IMR-90 (cell line): Measurements from ENCODE around the gene C3. TPM values are rescaled to one million over a fixed set of nuclear protein-coding genes. Genes with fewer than 3 reads are reported as not detected.

ENCODE experiments used
- ATAC-seq: fragments of 200-7000 bp; cut with Tn5 transposase; 2 replicates; pipeline ENCODE4 v1.9.1; 2020; ENCODE audit warnings: low read depth, mild to moderate bottlenecking, moderate library complexity
- BruUV-seq: library from RNA; stranded (reverse); fragments of 400-500 nt; replicated peaks from 2 replicates; lab custom pipeline; 2021; lab: Mats Ljungman, UMichigan
- CTCF ChIA-PET: fragments of 300-600 bp; formaldehyde crosslinking; extraction: SDS; loops from one replicate; lab custom pipeline; 2021; ENCODE audit warnings: antibody characterized with exemption; lab: Yijun Ruan, JAX
- POLR2A ChIA-PET: fragments of 300-600 bp; sonication (Branson Sonifier 250); formaldehyde crosslinking; loops from one replicate; lab custom pipeline; 2022; ENCODE audit warnings: antibody characterized with exemption; ENCODE audit not compliant: unreplicated experiment; lab: Charles Lee
- DNase-seq: peaks from one replicate; pipeline ENCODE4 v3.0.0; 2013
- H2AFZ ChIP-seq: replicated peaks from 2 replicates; pipeline ENCODE3; 2013; ENCODE audit warnings: low read length, mild to moderate bottlenecking; ENCODE audit not compliant: poor library complexity
- H2AK5ac ChIP-seq: 2 replicates; pipeline ENCODE4 v1.6.1; 2013; ENCODE audit warnings: low read depth, low read length, inconsistent platforms
- H2AK9ac ChIP-seq: replicated peaks from 2 replicates; pipeline ENCODE3; 2013; ENCODE audit warnings: mild to moderate bottlenecking, low read depth, low read length, moderate library complexity; ENCODE audit not compliant: poor library complexity
- H2BK120ac ChIP-seq: 2 replicates; pipeline ENCODE4 v1.6.1; 2013; ENCODE audit warnings: low read depth, low read length, inconsistent platforms
- H2BK15ac ChIP-seq: 3 replicates; pipeline ENCODE4 v1.6.1; 2013; ENCODE audit warnings: low read depth, low read length, inconsistent platforms
- H2BK20ac ChIP-seq: 2 replicates; pipeline ENCODE4 v1.6.1; 2013; ENCODE audit warnings: low read depth, mild to moderate bottlenecking, inconsistent platforms, low read length, moderate library complexity
- H2BK5ac ChIP-seq: 2 replicates; pipeline ENCODE4 v1.6.1; 2013; ENCODE audit warnings: mild to moderate bottlenecking, low read depth, low read length, inconsistent platforms; ENCODE audit not compliant: poor library complexity, severe bottlenecking
- H3K14ac ChIP-seq: replicated peaks from 2 replicates; pipeline ENCODE4 v1.6.1; 2013; ENCODE audit warnings: low read depth, low read length, inconsistent platforms
- H3K18ac ChIP-seq: 2 replicates; pipeline ENCODE4 v1.6.1; 2013; ENCODE audit warnings: low read depth, low read length, control low read depth
- H3K23ac ChIP-seq: 2 replicates; pipeline ENCODE4 v1.6.1; 2013; ENCODE audit warnings: low read depth, low read length, inconsistent platforms
- H3K27ac ChIP-seq: 2 replicates; pipeline ENCODE4 v1.5.1; 2013; ENCODE audit warnings: mild to moderate bottlenecking, control low read depth, low read length; ENCODE audit not compliant: insufficient read depth
- H3K27me3 ChIP-seq: 2 replicates; pipeline ENCODE4 v1.6.1; 2013; ENCODE audit warnings: low read length; ENCODE audit not compliant: control insufficient read depth, insufficient read depth
- H3K36me3 ChIP-seq: 2 replicates; pipeline ENCODE4 v1.6.1; 2013; ENCODE audit warnings: low read length, mixed read lengths; ENCODE audit not compliant: control insufficient read depth, insufficient read depth
- H3K4ac ChIP-seq: 2 replicates; pipeline ENCODE4 v1.6.1; 2013; ENCODE audit warnings: low read depth, low read length, inconsistent platforms
- H3K4me1 ChIP-seq: 2 replicates; pipeline ENCODE4 v1.6.1; 2013; ENCODE audit warnings: low read length, mixed read lengths; ENCODE audit not compliant: control insufficient read depth, insufficient read depth
- H3K4me2 ChIP-seq: 2 replicates; pipeline ENCODE4 v1.6.1; 2013; ENCODE audit warnings: low read depth, mild to moderate bottlenecking, control low read depth, low read length, moderate library complexity
- H3K4me3 ChIP-seq: 2 replicates; pipeline ENCODE4 v1.5.1; 2013; ENCODE audit warnings: low read depth, mild to moderate bottlenecking, control low read depth, low read length, moderate library complexity; ENCODE audit not compliant: insufficient read depth
- H3K56ac ChIP-seq: 2 replicates; pipeline ENCODE4 v1.6.1; 2013; ENCODE audit warnings: low read length, inconsistent platforms; ENCODE audit not compliant: insufficient read depth; ENCODE audit errors: extremely low read depth
- H3K79me1 ChIP-seq, 2 experiments: 2 replicates each; pipeline ENCODE4 v1.6.1; 2013; ENCODE audit warnings: low read length in 2 of 2, inconsistent platforms in 1 of 2, low read depth in 1 of 2
- H3K9ac ChIP-seq: 2 replicates; pipeline ENCODE4 v1.6.1; 2013; ENCODE audit warnings: low read depth, low read length, control low read depth
- H3K9me1 ChIP-seq: 2 replicates; pipeline ENCODE4 v1.6.1; 2013; ENCODE audit warnings: low read length, inconsistent platforms; ENCODE audit not compliant: insufficient read depth
- H3K9me3 ChIP-seq: 2 replicates; pipeline ENCODE4 v1.6.1; 2013; ENCODE audit warnings: low read length; ENCODE audit not compliant: control insufficient read depth, insufficient read depth
- H4K20me1 ChIP-seq: 2 replicates; pipeline ENCODE4 v1.6.1; 2013; ENCODE audit warnings: low read length, inconsistent platforms; ENCODE audit not compliant: insufficient read depth
- H4K5ac ChIP-seq: 2 replicates; pipeline ENCODE4 v1.6.1; 2013; ENCODE audit warnings: mild to moderate bottlenecking, low read depth, low read length, control low read depth
- H4K8ac ChIP-seq, 2 experiments: 2 replicates each; pipeline ENCODE4 v1.6.1; 2013; ENCODE audit warnings: low read depth in 2 of 2, low read length in 2 of 2, control low read depth in 1 of 2, inconsistent platforms in 1 of 2
- H4K91ac ChIP-seq: 2 replicates; pipeline ENCODE4 v1.6.1; 2013; ENCODE audit warnings: low read depth, low read length, inconsistent platforms; ENCODE audit not compliant: insufficient read depth
- BHLHE40 ChIP-seq: fragments of 150-350 bp; IDR thresholded peaks from 2 replicates; pipeline ENCODE4 v1.6.1; 2016; ENCODE audit warnings: mild to moderate bottlenecking, low read depth, low read length
- CEBPB ChIP-seq: IDR thresholded peaks from 2 replicates; pipeline ENCODE4 v1.6.1; 2012; ENCODE audit warnings: low read depth, low read length, improper control_type of control experiment
- CHD1 ChIP-seq: IDR thresholded peaks from 2 replicates; pipeline ENCODE4 v1.6.1; 2012; ENCODE audit warnings: low read depth, low read length, improper control_type of control experiment
- CTCF ChIP-seq: conservative IDR thresholded peaks from 2 replicates; pipeline ENCODE4 v1.5.1; 2012; ENCODE audit warnings: mild to moderate bottlenecking, low read depth, low read length, improper control_type of control experiment
- FOS ChIP-seq: fragments of 150-350 bp; IDR thresholded peaks from 2 replicates; pipeline ENCODE4 v1.6.1; 2016; ENCODE audit warnings: low read depth, low read length
- MAFK ChIP-seq: IDR thresholded peaks from 2 replicates; pipeline ENCODE4 v1.6.1; 2012; ENCODE audit warnings: low read depth, low read length, improper control_type of control experiment
- MAZ ChIP-seq: IDR thresholded peaks from 2 replicates; pipeline ENCODE4 v1.6.1; 2012; ENCODE audit warnings: low read depth, mild to moderate bottlenecking, low read length, improper control_type of control experiment, moderate library complexity, borderline replicate concordance
- MXI1 ChIP-seq: IDR thresholded peaks from 2 replicates; pipeline ENCODE4 v1.6.1; 2012; ENCODE audit warnings: low read depth, mild to moderate bottlenecking, low read length, moderate library complexity, borderline replicate concordance
- NFE2L2 ChIP-seq: fragments of 150-350 bp; IDR thresholded peaks from 2 replicates; pipeline ENCODE4 v1.6.1; 2016; ENCODE audit warnings: low read depth, mild to moderate bottlenecking, low read length
- POLR2A ChIP-seq: IDR thresholded peaks from 2 replicates; pipeline ENCODE4 v1.6.1; 2012; ENCODE audit warnings: mild to moderate bottlenecking, low read depth, low read length
- RAD21 ChIP-seq: IDR thresholded peaks from 2 replicates; pipeline ENCODE4 v1.6.1; 2012; ENCODE audit warnings: low read length, improper control_type of control experiment
- RCOR1 ChIP-seq: IDR thresholded peaks from 2 replicates; pipeline ENCODE4 v1.6.1; 2012; ENCODE audit warnings: mild to moderate bottlenecking, low read length, improper control_type of control experiment; ENCODE audit not compliant: insufficient replicate concordance
- RFX5 ChIP-seq: IDR thresholded peaks from 2 replicates; pipeline ENCODE4 v1.8.0; 2012; ENCODE audit warnings: low read depth, mild to moderate bottlenecking, low read length, moderate library complexity
- SMC3 ChIP-seq: fragments of 150-350 bp; IDR thresholded peaks from 2 replicates; pipeline ENCODE4 v1.6.1; 2016; ENCODE audit warnings: low read depth, mild to moderate bottlenecking, antibody characterized with exemption, low read length, moderate library complexity
- WGBS, 2 experiments: methylation state at CpG; one replicate each; pipeline versions ENCODE4 v1.1.5 to v1.1.7; 2013; ENCODE audit warnings: missing lambda C conversion rate in 2 of 2; ENCODE audit not compliant: insufficient read length in 1 of 2; ENCODE audit errors: extremely low coverage in 2 of 2; 5-methylcytosine and 5-hydroxymethylcytosine counted together
- dilution Hi-C: fragments of 300-500 bp; cut with HindIII; formaldehyde crosslinking; loops from one replicate; pipeline ENCODE4 v1.14.3; 2018; ENCODE audit warnings: low sequenced_read_pairs; ENCODE audit not compliant: unreplicated experiment
- in situ Hi-C: fragments of 300-500 bp; cut with MboI; formaldehyde crosslinking; loops from 3 replicates; pipeline ENCODE4 v1.14.3; 2019; ENCODE audit warnings: low sequenced_read_pairs, inconsistent platforms, mixed read lengths
- intact Hi-C: fragments of 100-400 bp; cut with micrococcal nuclease; formaldehyde crosslinking; loops from 2 replicates; pipeline ENCODE4 v1.10.0; 2022
- polyA plus RNA-seq, 3 experiments: library from polyadenylated mRNA; depleted of rRNA; stranded (reverse); fragments of >200 nt; gene quantifications; 2 replicates each; pipeline ENCODE4 v1.2.3, GENCODE V29; 2012; ENCODE audit warnings: low replicate concordance in 1 of 3
- total RNA-seq: library from RNA; depleted of rRNA; stranded (reverse); fragments of >200 nt; gene quantifications from 2 replicates; pipeline ENCODE4 v1.2.3, GENCODE V29; 2012
- TF ChIP-seq, protein P1 (sequence below): fragments of 150-350 bp; IDR thresholded peaks from 2 replicates; pipeline ENCODE4 v1.6.1; 2016; ENCODE audit warnings: low read depth, mild to moderate bottlenecking, low read length, moderate library complexity, borderline replicate concordance
- TF ChIP-seq, protein P2 (sequence below): fragments of 150-350 bp; IDR thresholded peaks from 2 replicates; pipeline ENCODE4 v1.6.1; 2017; ENCODE audit warnings: mild to moderate bottlenecking, antibody characterized with exemption, low read length, low read depth

C3 gene
- total and polyA plus RNA-seq, 2 of the 4 experiments (the other 2 are of a cell fraction): 0.36 TPM; not detected in 1

- Histone ChIP-seq H2AFZ (no peak overlapping the region), H4K20me1 (no peaks in the 10 kb centered on the region), H4K5ac (no peak overlapping the region), H3K4me3 (no peak overlapping the region), H3K4me1 (no peaks in the 10 kb centered on the region), H3K18ac (no peak overlapping the region), H3K23ac (no peak overlapping the region), H3K9me3 (no peaks in the 10 kb centered on the region), H2BK15ac (no peak overlapping the region), H2AK5ac (no peak overlapping the region), H3K4me2 (no peak overlapping the region), H2BK5ac (no peak overlapping the region), H3K27ac (no peak overlapping the region), H3K79me1 (no peaks in the 10 kb centered on the region), H3K9me1 (0 out of 2 replicates have a peak, but pooled peaks cover 5% of the 10 kb centered on the region), H3K9ac (no peak overlapping the region), H3K36me3 (no peaks in the 10 kb centered on the region), H4K8ac (no peak overlapping the region), H3K56ac (no peak overlapping the region), H4K91ac (no peak overlapping the region), H3K14ac (no peak overlapping the region), H2BK120ac (no peak overlapping the region), H2BK20ac (no peak overlapping the region), H3K4ac (no peak overlapping the region), H3K27me3 (no peaks in the 10 kb centered on the region; the same call in 1 of the 2 replicates), H2AK9ac (no peak overlapping the region)
- dilution Hi-C loops: no loop called here
- in situ Hi-C loops: no loop called here
- no TSS peak for BruUV-seq
- DNase-seq: no peak
- ChIA-PET POLR2A (no interaction called here), CTCF (no interaction called here)
- no peak for ATAC-seq
- TF ChIP-seq MAFK (no peak), NFE2L2 (no peak), CHD1 (no peak), SMC3 (no peak), RAD21 (no peak), CEBPB (no peak), MAZ (no peak), FOS (no peak), RCOR1 (no peak), CTCF (no peak), POLR2A (no peak), MXI1 (no peak), RFX5 (no peak), BHLHE40 (no peak)
- TF ChIP-seq, protein P1, sequence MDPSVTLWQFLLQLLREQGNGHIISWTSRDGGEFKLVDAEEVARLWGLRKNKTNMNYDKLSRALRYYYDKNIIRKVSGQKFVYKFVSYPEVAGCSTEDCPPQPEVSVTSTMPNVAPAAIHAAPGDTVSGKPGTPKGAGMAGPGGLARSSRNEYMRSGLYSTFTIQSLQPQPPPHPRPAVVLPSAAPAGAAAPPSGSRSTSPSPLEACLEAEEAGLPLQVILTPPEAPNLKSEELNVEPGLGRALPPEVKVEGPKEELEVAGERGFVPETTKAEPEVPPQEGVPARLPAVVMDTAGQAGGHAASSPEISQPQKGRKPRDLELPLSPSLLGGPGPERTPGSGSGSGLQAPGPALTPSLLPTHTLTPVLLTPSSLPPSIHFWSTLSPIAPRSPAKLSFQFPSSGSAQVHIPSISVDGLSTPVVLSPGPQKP: no peak
- TF ChIP-seq, protein P2, sequence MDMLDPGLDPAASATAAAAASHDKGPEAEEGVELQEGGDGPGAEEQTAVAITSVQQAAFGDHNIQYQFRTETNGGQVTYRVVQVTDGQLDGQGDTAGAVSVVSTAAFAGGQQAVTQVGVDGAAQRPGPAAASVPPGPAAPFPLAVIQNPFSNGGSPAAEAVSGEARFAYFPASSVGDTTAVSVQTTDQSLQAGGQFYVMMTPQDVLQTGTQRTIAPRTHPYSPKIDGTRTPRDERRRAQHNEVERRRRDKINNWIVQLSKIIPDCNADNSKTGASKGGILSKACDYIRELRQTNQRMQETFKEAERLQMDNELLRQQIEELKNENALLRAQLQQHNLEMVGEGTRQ: no peak
- WGBS, 2 experiments: no CpG with 5 or more reads among the region's 8 CpGs
- intact Hi-C loops: no loop called here
Measured at GRCh38 chr19:6765738-6766356, 45.4 kb upstream of the C3 start.
